GM08714 (cell line): Measurements from ENCODE around the gene CLEC9A.

ENCODE experiments used
- H3K4me3 ChIP-seq: fragments of 200-500 bp; sonication (Bioruptor generic); 2 replicates; pipeline ENCODE4 v1.5.1; 2014; ENCODE audit warnings: mild to moderate bottlenecking, low read length, inconsistent platforms
- ZNF274 ChIP-seq: IDR thresholded peaks from 2 replicates; pipeline ENCODE4 v1.6.1; 2012; ENCODE audit warnings: mild to moderate bottlenecking, low read depth, low read length

CLEC9A gene

GRCh38 chr12:10075451-10075850 lies 45.0 kb downstream of the CLEC9A start:
- no peak overlapping the region for H3K4me3 ChIP-seq
- no peak for TF ChIP-seq ZNF274

GRCh38 chr12:10082117-10082874 lies 51.8 kb downstream of the CLEC9A start:
- H3K4me3 ChIP-seq: no peak overlapping the region
- TF ChIP-seq ZNF274: no peak

- no peak for TF ChIP-seq ZNF274
- H3K4me3 ChIP-seq: no peak overlapping the region
These were observed 54.3 kb downstream of the CLEC9A start for GRCh38 chr12:10084733-10085132.

DNA sequence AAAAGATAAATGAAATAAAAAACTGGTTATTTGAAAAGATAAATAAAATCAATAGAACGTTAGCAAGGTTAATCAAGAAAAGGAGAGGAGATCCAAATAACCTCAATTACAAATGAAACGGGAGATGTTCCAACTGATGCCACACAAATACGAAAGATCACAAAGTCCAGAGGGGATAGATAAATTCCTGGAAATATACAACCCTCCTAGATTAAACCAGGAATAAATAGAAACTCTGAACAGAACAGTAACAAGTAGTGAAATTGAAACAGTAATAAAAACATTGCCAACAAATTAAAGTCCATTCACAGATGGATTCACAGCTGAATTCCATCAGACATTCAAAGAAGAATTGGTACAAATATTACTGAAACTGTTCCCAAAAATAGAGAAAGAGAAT lies 55.9 kb downstream of the CLEC9A start:
- no peak for TF ChIP-seq ZNF274
- H3K4me3 ChIP-seq: no peak overlapping the region

DNA sequence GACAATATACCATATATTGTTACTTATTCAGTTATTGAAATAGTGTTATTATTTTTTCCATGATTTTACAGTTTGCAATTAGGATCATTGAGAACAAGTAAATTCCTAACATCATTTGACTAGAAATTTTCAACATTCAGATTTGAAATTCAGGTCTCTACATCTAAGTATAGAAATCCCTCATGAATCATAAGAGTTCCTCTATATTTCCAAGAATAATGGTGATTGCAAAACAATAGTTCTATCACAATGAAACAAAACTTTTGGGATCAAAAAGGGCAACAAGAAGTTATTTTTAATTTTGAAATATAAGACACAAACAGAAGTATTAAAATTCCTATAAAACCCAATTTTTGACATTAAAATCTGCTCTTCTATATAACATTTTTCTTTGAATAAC lies 57.5 kb downstream of the CLEC9A start:
- TF ChIP-seq ZNF274: no peak
- no peak overlapping the region for H3K4me3 ChIP-seq

- H3K4me3 ChIP-seq: no peak overlapping the region
- no peak for TF ChIP-seq ZNF274
These were observed 58.7 kb downstream of the CLEC9A start for GRCh38 chr12:10088955-10089900.

DNA sequence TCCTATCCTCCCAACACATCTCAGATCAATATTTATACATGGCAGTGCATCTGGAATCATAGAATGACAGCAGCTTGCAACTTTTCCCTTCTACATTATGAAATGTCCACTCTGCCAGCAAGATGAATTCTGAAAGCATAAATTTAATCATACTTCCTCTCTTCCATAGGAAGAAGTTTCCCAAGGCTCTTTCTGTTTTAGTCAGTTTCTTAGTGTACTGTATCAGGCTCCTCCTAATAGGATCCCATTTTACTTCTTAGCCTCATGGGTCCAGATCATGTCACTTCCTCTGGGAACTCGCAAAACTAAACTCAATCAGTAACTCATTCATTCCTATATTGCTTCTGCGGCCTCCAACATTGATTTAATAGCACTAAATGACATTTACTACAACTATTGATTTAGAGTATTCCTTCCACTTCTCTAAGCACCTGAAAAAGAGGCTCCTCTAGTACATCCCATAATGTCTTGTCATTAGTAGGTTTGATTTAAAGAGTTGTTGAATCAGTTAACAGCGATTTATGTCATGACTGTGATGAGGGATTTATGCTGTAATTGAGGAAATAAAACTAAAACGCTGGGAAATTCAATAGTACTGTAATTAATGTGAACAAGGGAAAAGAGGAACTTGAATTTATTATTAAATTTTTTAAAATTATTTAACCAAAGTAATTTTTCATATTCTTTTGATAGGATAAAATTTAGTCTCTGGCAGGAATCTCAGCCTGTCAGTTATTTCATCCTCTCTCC lies 64.3 kb downstream of the CLEC9A start:
- no peak overlapping the region for H3K4me3 ChIP-seq
- no peak for TF ChIP-seq ZNF274

DNA sequence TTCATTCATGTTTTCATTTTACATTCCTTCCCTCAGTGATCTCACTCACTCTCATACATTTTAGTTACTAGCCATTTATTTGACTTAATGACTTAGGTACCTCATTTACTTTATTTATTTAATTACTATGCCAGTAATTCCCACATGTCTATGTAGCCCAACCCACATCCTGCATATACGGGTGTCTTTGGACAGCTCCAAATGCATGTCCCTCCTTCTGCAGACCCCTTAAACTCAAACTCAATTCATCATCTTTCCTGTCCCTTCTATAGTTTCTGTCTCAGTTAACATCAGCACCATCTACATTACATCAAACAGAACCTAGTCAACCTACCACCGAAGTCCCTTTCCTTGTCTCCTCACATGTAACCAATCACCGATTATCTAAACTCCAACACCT lies 65.5 kb downstream of the CLEC9A start:
- no peak for TF ChIP-seq ZNF274
- H3K4me3 ChIP-seq: no peak overlapping the region

- TF ChIP-seq ZNF274: no peak
- no peak overlapping the region for H3K4me3 ChIP-seq
These were observed 67.0 kb downstream of the CLEC9A start for GRCh38 chr12:10097521-10097920.

DNA sequence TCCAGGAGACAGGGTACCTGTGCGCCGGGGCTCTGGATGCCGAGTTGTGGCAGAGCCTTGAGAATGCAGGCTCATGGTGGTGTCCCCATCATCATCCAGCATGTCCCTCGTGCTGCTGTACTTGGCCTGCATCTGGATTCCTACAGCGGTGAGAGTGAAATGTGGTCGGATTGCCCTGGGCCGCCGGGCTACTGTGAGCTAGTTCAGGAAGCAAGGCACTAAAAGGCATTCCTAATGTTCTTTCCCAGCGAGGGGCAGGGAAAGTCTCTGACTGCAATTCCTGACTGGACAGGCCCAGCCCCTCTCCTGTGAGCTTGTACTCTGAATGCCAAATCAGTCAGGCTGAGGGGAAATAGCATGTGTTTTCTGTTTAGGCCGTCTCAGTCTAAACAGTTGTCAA lies 68.3 kb downstream of the CLEC9A start, which contains the start of gene CLEC1A:
CLEC1A (minus strand) TSS at position 195 of the 400 bp plus-strand sequence; CDS start at position 132, 63 bp downstream.
- H3K4me3 ChIP-seq: no peak within 1 kb of the TSS
- TF ChIP-seq ZNF274: no peak

GRCh38 chr12:10101042-10101579 lies 70.6 kb downstream of the CLEC9A start:
- H3K4me3 ChIP-seq: no peak overlapping the region
- no peak for TF ChIP-seq ZNF274

DNA sequence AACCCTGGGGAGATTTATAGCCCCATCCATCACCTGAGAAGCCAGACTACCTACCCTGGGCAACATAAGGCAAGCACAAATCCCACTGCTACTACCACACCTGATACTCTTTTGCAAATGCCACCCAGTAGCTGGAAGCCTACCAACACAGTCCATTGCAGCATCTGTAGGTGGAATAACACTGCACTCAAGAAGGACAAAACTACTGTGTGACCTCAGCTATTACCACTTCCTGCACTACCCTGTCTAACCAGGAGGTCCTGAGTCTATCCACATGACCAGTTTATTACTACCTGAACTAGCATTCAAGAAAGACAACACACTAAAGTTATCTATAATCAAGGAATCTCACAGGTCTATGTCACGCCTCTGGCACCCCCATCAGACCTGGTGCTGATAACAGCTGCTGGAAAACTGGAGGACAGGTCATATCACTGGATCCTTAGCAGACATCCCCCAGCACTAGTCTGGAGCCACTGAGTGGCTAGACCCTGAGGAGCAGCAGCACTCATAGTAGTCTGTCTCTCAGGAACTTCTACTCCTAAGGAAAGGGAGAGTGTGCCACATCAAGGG lies 71.3 kb downstream of the CLEC9A start:
- H3K4me3 ChIP-seq: no peak overlapping the region
- no peak for TF ChIP-seq ZNF274

DNA sequence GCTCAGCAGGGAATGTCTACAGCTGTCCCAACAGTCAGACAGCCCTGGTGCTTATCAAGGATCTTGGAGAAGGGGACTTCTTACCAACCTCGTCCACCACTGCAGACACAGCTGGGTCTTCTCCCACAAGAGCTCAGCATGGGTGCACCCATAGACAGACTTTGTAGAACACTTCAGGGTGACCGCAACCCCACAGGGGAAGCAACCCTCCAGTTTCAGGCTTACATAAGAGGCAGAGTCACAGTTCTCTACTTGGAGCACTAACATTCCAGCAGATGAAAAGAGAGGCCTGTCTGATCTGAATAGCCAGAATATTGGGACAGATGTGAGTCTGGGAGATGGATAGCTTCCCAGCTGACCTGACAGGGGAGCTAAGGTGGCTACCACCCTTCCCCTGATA lies 71.8 kb downstream of the CLEC9A start:
- TF ChIP-seq ZNF274: no peak
- H3K4me3 ChIP-seq: no peak overlapping the region
